AML-193 (cell line): ENCODE measurements around the gene EEF1G.
"Not testable (repeated sequence)": the region's sequence is repeated elsewhere in the genome, so short reads cannot be mapped to it uniquely, and the experiment has no call there.

Experiments used
- DNase-seq, 2 experiments: peaks; one replicate each; lab custom pipeline; 2025; lab: John Stamatoyannopoulos, UW

Gene EEF1G

GRCh38 chr11:62573592-62574362, at the start of gene EEF1G:
Gene EEF1G (minus strand): TSS chr11:62573891. CDS start chr11:62573842, 49 bp downstream.
- DNase-seq = peak; percentile 99

DNA sequence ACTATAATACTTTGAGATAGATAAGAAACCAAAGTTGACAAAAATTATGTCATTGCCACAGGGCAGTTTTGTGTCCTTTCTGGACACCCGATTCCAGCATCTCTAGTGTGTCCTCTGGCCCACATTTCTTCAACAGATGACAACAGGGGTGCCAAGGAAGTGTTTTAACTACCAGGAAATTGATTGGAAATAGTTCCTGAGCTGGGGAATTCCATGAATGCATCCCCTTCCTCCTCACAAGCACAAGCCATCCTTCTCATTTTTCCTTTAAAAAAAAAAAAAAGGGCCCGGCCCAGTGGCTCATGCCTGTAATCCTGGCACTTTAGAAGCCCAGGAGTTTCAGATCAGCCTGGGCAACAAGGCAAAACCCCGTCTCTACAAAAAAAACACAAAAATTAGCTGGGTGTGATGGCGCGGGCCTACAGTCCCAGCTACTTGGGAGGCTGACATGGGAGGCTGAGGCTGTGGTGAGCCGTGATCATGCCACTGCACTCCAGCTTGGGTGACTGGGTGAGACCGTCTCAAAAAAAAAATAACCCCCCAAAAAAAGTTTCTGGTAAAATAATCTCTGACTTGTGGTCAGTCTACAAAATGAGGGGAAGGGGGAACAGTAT, 48.9 kb upstream of the EEF1G start:
- DNase-seq = no peak

DNA sequence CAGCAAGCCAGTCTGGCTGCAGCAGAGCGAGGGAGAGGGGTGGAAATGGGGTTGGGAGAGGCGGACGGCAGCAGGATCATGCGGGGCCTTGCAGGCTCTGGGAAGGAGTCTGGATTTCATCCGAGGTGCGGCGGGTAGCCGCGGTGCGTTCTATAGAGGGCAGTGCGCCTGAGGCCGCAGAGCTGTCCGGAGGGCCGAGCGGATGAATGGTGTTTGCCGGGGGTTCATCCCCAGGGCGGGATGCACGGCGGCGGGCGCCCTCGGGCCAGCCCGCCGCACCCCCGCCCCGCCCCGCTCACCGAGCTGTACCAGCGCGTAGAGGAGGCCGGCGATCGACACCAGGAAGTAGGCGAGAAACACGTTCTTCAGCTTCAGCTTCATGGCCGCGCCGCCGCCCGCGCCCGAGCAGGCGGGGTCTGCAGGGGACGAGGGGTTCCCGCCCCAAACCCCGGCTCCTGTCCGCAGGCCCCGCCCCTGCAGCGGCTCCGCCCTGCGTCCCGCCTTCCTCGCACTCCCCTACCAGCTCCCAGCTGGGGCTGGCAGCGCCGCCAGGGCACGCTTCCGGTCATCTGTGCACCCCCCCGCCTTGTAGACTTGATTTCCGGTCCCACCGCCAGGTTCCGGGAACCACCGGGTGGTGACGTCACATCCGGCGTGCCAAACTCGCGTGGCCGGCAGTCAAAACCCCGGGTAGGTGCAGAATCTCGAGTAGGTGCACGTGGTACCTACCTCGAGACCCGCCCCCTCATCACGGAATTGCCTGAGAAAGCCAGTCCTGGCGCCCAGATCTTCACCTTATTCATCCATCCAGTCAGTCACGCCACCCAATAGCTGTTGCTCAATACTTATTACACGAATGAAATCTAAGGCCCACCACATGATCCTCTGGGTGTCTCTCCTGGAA, 48.1 kb upstream of the EEF1G start, which contains the start of gene B3GAT3:
Gene B3GAT3, minus strand, starts transcription at position 420 of the 904 bp plus-strand sequence. Its CDS starts 39 bp downstream, at position 381.
- peak; percentile 94 for DNase-seq

DNA sequence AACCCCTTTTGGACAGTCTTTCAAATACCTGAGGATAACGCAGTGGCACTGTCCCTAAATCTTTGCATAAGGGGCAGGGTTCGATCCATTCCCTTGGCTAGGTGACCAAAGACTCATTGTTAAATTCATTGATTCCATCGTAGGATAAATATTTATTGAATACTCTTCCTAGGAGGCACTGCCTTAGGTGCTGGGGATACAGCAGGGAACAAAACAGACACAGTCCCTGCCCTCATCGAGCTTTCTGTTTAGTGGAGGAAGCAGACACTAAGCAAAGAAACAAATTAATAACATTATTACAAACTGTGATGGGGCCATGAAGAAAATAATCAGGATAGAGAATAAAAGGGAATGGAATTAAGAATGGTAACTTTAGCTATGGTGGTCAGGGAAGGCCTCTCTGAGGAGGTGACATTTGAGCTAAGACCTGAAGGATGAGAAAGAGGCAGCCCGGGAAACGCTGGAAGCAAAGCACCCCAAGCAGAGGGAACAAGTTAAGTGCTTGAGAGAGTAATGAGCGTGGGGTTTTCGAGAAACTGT, 47.4 kb upstream of the EEF1G start:
- DNase-seq = no peak

DNA sequence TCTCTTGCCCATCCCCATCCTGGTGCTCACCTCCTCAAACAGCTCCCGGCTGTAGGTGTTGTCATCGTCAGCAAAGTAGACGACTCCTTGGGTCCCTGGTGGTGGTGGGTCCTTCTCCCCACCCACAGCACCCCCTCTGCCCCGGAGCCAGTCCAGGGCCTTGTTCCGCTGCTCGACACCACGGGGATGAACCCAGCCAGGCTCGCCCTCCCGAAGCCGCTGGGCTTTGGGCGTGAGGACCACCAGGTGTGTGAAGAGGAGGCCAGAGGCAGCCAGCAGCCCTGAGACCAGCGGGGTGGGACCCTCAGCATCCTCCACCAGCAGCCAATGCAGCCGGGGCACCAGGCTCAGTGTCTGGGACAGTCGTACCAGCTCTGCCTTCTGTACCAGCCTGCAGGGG, 43.3 kb upstream of the EEF1G start:
- not testable (repeated sequence) for DNase-seq

DNA sequence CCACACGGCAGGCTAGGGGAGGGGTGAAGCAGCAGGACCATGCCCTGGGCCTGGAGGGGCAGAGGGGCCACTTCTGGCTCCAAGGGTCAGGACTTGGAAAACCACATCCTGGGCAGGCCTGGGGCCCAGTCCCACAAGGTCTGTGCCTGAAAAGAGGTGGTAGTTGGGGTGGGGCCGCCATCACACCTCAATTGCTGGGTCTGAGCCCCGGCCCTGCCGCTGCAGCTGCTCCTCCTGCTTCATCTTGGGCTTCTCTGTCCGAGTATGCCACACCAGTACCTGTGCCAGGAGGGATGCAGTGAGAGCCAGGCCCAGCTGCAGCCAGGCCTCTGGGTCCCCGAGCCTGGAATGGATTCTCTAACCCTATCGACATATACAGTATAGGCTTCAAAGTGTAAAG, 41.8 kb upstream of the EEF1G start:
- DNase-seq = no peak

- no peak for DNase-seq
Observed at GRCh38 chr11:62614275-62614674, 40.6 kb upstream of the EEF1G start.

DNA sequence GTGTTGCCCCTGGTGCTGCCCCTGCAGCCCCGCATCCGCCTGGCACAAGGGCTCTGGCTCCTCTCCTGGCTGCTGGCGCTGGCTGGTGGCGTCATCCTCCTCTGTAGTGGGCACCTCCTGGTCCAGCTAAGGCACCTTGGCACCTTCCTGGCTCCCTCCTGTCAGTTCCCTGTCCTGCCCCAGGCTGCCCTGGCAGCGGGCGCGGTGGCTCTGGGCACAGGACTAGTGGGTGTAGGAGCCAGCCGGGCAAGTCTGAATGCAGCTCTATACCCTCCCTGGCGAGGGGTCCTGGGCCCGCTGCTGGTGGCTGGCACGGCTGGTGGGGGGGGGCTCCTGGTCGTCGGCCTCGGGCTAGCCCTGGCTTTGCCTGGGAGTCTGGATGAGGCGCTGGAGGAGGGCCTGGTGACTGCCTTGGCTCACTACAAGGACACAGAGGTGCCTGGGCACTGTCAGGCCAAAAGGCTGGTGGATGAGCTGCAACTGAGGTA, 39.6 kb upstream of the EEF1G start:
- no peak for DNase-seq

GRCh38 chr11:62612366-62613290, 38.9 kb upstream of the EEF1G start, which contains the start of the genes EML3 and ROM1:
Gene EML3 (minus strand): TSS chr11:62612775. CDS start chr11:62612457, 318 bp downstream.
Gene ROM1 (plus strand): TSS chr11:62613257. CDS start chr11:62613282, 25 bp downstream.
- peak; percentile 63 to 73 for DNase-seq

- peak; percentile 34 to 36 for DNase-seq
Observed at GRCh38 chr11:62611705-62612365, 38.1 kb upstream of the EEF1G start.

- DNase-seq = no peak
Observed at GRCh38 chr11:62610814-62611704, 37.4 kb upstream of the EEF1G start.

GRCh38 chr11:62610403-62610802, 36.7 kb upstream of the EEF1G start:
- no peak for DNase-seq

- no peak for DNase-seq
Observed at GRCh38 chr11:62608776-62609175, 35.1 kb upstream of the EEF1G start.

DNA sequence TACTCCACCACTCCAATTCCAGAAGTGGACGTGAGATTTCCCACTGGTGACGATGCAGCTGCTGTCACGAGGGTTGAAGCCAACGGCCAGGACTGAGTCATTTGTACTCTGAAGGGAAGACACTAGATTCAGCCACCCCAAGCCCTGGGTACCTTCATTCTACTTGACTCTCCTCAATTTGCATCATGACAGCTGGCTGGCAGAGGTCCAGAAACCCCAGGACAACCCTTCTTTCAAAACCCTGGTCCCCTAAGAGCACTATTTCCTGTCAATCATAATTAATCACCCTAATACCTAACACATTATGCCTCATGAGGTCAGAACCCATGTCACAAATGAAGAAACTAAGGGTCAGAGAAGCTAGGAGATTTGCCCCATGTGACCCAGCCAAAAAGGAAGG, 34.0 kb upstream of the EEF1G start:
- no peak for DNase-seq

GRCh38 chr11:62605902-62606301, 32.2 kb upstream of the EEF1G start:
- no peak for DNase-seq

DNA sequence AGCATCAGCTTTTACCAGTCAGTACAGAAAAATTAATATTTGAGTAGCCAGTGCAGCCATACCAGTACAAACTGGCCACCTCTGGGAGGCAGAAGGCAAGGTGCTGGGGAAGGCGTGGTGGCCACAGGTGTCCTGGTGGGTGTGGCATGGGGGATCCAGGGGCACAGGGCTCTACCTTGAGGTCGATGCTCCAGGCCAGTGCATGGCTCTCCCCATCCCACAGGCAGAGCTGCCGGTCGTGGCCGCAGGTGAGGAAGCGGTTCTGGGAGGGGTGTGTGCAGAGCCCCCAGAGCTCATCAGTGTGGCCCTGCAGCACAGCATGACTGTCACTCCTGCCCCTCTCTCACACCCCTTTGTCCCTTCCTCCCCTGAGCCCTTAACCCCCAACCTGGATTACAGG, 31.8 kb upstream of the EEF1G start:
- no peak for DNase-seq

DNA sequence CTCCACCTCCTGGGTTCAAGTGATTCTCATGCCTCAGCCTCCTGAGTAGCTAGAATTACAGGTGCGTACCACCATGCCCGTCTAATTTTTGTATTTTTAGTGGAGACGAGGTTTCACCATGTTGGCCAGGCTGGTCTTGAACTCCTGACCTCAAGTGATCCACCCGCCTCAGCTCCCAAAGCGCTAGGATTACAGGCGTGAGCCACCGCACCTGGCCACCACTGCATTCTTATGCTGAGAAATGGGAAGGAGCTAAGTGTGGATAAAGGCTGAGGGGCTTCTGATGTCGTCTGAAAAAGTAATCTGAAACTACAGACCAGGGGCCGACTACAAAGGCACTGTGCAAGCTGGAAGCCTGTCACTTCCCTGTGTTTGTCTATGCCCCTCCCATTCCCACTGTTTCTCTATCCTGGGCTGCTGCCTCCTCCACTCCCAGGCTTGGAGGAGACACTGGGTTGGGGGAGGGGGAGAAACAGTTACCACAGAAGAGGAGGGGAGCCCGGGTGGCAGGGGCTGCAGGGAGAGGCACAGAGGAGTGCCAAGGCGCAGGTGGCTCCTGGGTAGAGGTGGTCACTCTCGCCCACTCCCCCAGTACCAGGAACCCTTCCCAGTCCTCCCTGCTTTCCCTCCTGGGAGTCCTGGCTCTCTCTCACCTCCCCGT, 30.9 kb upstream of the EEF1G start:
- DNase-seq = no peak

DNA sequence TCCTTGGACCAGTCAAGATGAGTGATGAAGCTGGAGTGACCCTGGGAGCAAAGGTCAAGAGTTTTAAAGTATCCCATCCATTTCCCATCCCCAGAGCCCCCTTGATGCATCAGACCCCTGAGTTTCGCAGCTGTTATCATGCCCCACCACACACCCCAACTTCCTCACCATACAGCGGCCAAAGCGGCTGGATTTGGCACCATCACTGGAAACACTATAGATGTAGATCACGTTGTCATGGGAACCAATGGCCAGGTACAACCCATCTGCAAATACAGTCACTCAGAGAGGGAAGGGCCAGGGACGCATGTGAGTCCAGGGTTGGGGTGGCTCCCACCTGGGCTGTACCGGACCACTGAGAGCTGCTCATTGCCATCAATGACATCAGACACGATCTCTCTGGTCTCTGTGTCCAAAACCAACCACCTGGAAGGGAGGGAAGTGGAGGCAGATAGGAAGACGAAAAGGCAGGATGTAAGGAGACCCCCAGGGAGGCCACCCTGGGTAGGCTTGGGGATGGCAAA, 30.1 kb upstream of the EEF1G start:
- no peak for DNase-seq
